Stimulated activated CD8-positive, alpha-beta memory T cell treated with anti-CD3 and anti-CD28 coated beads, Interleukin-15, amount 100 ng/mL, for 48 hours (primary cell): ENCODE data around the gene JAG2.

Experiments
- DNase-seq, 2 donors: peaks; one replicate each; pipeline ENCODE4 v3.0.0-alpha.2; 2020; ENCODE audit warnings: low read depth in 2 of 2

JAG2 gene

DNA sequence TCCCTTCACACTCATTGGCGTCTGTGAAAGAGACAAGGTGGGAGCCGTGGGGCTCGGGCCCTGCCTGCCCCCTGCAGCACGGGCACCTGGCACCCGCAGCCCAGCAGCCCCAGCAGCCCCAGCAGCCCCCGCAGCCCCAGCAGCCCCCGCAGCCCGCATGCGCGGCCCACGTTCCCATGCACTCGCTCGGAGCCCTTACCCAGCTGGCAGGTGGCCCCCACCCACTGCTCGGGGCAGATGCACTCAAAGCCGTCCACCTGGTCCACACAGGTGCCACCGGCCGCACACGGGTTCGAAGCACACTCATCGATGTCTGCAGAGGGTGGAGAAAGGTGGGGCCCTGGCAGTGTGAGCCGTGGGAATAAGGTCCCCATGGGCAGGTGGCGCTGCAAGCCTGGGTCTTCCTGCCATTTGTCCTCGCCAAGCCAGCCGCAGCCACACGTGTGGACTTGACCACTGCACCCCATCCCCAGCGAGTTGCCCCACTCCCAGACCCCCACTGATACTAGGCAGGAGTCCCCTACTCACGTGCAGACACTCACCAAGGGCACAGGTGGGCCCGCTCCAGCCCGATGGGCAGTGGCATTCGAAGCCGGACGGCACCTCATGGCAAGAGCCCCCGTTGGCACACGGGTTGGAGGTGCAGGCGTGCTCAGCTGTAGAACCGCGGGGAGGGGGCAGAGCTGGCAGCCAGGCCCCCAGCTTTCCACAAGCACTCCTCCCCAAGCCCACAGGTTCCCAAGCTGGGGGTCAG is 17.3 kb downstream of the JAG2 start:
- no peak for DNase-seq

DNA sequence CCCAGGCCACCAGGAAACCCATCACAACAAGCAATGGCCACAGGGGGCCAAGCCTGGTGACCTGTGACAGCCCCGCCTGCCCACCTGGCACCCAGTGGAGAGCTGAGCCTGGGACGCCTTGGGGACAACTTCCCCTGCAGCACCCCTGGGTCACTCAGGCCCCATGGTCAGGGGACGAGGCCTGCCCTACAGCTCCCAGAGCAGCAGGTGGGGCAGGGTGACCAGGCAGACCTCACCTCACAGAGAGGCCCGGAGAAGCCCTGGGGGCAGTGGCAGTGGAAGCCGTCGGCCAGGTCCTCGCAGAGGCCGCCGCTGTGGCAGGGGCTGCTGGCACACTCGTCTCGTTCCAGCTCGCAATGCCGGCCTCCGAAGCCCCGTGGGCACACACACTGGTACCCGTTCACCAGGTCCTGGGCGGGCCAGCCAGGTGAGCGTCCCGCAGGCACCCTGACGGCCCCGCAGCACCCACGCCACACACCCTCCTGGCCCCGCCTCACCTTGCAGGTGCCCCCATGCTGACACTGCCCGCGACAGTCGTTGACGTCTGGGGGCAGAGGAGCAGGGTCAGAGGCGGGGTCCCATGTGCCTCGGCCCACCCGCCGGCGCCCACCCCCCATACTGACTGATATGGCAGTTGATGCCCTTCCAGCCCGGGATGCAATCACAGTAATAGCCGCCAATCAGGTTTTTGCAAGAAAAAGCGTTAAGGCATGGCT is 18.1 kb downstream of the JAG2 start:
- DNase-seq: no peak

DNA sequence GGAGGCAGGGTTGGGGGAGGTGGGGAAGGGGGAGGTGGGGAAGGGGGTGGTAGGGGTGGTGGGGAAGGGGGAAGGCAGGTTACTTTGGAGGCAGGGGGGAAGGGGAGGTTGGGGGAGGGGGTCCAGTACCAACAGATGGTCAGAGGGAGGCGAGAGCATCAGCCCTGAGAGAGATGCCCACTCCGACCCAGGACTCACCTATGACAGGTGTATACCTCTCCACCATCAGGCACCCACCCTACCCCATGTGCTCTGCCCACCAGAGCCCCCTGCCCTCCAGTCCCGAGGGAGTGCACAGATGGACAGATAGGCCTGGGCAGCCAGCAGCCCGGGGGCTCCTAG is 18.6 kb downstream of the JAG2 start:
- no peak for DNase-seq

DNA sequence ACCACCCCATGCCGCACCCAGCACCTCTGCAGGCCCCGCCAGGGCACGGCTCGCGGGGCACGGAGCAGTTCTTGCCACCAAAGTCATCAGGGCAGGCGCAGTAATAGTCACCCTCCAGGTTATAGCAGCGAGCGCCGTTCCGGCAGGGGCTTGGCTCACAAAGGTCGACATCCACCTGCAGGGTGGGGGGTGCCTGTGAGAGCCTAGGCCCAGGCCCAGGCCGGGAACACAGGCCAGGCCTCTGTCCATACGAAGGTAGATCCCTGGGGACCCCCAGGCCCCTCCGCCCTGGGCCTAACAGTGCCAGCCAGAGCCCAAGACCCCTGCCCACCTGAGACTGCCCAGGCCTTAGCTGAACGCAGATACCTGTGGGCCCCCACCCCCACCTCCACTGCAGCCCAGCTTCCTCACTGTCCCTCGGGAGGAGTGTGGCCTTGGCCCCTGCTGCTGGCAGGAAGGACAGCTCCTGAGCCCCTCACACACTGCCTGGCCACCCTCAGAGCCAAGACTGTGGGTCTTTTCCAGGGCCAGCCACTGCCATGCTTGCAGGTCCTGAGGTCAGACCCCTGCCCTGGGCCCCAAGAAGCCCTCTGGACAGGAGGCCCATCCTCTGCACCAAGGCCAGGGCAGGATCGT is 19.3 kb downstream of the JAG2 start:
- no peak for DNase-seq

DNA sequence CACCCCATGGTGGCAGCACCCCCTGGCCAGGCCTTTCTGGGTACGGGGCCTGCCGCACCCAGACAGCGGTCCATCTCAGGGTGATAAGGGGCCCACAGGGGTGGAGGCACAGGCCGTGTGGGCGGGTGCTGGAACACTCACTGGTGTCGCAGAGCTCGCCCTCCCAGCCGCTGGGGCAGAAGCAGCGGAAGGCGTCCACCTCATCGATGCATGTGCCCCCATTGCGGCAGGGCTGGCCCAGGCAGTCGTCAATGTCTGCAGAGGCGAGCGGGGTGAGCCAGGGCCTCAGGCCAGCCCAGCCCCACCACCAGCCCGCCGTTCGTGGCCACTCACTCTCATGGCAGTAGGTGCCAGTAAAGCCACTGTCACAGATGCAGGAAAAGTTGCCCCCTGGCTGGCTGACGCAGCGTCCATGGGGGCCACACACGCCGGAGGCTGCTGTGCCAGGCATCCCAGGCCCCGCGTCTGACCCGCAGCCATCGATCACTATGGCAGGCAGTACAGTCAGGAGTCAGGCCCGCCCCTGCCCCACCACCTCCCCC is 19.9 kb downstream of the JAG2 start:
- no peak for DNase-seq

DNA sequence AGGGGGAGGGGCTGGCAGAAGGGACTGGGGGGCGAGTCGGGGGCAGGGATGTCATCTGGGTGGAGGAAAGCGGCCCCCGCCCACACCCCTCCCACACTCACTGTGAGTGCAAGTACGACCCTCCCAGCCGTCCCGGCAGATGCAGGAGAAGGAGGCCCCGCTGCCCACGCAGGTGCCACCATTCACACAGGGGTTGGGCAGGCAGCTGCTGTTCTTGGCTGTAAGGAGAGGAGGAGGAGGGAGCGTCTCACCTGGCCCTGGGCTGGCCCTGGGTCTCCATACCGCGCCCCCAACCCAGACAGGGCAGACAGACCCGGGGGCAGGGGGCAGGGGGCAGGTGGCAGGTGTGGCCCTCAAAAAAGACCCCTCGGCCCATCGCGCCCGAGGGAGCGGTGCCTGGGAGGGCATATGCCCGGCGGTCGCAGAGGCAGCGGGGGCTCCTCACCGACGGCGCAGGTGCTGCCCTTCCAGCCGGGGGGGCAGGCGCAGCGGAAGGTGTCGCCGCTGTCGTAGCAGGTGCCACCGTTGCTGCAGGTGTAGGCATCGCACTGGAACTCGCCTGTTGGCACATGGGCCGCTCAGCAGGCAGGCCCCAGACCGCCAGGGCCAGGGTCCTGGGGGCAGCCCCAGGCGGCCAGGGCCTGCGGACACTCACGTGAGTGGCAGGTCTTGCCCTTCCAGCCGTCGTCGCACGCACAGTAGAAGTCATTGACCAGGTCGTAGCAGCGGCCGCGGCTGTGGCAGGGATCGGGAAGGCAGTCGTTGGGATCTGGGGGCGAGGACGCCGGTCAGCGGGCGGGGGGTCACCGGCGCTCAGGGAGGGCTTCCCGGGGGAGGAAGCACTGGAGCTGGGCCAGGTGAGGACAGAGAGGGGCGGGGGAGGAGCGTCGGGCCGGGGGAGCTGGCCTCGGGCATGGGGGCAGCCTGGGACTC is 20.6 kb downstream of the JAG2 start:
- DNase-seq: no peak

DNA sequence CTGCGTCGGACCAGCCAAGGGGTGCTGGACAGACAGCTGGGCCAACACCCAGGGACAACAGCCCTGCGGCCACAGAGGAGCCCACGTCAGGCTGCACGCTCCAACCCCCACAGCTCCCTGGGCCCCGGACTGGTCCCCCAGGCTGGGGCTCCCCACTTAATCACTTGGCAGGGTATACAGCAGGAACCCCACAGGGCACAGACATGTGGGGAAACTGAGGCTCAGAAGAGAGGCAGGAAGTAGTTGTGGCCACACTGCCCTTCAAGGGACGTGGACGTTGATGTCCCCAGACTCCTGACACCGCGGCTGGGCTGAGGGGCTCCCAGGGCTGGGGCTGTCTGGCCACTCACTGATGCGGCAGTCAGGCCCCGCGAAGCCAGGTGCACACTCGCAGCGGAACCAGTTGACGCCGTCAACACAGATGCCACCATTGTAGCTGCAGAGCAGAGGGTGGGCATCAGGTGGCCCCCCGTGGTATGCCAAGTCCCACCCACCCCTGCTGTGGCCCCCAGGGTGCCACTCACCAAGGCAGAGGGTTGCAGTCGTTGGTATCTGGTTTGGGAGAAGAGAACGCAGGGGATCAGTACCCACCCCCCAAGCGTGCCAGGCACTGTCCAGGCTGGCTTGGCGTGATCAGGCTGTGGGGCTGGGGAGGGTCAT is 21.5 kb downstream of the JAG2 start:
- no peak for DNase-seq

DNA sequence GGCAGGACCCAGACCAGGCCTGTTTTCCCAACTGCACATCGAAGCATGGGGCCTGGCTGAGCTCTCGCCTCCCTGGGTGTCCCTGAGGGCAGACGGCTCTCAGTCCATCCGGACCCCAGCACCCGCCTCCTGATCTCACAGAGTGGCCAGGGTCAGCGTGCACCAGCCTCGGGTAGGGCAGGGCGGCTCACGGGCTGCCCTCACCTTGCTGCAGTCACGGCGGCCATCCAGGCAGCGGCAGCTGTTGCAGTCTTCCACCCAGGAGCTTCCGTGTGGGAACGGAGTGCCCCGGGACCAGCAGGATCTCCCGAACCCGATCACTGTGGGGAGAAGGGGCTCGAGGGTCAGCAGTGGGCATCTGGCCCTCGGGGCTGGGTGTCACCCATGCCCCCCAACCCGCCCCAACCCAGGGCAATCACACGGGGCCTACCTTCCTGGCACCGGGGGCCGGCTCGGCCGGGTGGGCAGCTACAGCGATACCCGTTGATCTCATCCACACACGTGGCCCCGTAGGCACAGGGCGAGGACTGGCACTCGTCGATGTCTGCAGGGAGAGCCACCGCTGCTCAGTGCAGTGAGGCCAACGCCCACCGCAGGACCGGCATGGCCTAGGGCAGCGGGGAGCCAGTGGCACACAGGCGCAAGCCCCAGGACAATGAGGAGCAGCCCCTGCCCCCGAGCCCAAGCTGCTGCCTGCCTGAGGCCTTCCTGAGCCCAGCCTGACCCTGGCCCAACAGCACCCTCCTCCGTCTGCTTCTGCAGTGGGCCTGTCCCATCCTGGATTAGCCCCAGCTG is 22.2 kb downstream of the JAG2 start:
- no peak for DNase-seq

DNA sequence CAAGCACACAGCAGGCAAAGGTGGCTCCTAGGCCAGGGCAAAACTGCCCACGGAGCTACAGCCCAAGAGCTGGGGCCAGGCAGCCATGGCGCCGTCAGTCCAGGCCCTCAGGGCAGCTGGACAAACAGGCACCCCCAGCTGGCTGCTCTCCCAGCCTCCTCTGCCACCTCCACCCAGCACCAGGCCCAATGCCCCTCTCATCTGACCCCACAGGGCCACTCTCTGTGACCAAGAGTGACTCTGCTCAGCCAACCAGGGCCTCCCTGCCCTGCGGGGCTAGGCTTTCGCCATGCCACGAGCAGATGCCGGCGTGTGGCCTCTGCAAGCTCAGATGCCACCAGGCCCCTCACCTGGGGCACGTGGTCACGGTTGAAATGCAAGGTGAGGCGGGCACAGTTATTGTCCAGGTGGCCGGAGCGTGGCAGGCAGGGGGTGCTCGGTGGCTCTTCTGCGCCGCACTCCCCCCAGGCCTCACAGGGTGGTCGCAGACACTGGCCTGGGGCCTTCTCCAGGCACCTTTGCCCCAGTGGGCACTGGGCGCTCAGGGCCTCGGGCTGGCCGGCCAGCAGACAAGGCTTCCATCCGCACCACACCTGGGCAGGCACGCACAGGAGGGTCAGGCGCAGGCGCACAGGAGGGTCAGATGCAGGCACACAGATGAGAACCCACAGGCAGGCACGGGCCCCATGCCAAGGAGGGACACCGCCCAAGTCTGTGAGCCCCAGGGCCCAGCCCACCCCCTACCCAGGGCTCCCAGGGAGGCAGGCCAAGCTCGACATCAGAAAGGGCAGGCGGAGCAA is 23.0 kb downstream of the JAG2 start:
- DNase-seq: no peak

DNA sequence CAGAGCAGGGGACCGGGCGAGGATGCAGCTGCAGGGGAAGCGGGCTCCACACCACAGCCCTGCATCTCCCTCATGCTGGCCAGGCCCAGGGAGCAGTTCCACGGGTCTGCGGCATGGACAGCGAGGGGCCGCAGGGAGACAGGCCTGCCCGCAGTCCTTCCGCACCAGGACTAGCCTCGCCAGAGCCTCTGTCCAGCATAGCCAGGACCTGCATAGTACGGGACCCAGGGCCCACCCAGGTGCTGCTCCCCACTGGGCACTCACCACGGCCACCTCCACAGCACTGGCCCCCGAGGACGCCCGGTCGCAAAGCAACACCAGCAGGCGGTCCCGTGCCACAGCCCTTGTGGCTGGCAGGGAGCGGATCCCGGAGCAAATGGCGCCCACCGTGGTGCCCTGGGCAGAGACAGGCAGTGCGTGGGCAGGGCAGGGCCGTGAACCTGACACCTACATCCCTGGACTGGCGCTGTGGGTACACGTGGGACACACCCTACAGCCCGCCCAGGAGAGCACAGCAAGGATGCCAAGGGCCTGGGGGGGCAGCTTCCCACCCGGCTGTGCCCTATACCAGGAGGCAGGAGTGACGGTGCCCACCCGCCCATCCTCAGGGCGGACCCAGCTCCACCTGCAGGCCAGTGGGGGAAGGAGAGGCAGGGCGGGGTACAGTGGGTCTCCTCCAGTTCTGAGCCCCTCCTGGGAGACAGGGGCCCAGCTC is 23.8 kb downstream of the JAG2 start:
- no peak for DNase-seq

DNA sequence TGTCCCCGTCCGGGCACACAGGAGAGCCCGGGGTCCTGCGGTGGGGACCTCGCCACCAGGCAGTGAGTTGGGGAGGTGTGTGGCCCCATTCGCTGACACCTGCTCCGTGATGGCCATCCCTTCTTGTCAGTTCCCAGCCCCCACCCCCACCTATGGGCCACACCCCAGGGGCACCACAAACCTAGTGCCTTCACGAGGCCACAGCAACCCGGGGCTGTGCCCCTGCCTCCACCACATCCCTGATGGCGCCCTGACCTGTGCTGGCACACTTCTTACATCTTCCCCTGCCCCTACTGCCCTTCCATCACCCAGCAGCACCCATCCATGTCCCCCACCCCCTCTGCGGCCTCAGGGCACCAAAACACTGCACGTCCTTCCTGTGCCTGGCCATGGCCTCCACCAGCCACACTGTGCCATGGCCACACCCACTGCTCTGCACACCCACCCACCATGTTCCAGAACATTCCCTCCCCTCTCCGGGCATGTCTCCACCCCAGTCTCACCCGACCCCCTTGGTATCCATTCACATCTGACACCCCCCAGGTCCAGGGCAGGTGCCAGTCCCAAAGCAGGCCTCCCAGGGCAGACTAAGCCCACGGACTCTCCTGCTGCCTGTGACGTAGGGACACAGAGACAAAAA is 24.4 kb downstream of the JAG2 start:
- DNase-seq: no peak

DNA sequence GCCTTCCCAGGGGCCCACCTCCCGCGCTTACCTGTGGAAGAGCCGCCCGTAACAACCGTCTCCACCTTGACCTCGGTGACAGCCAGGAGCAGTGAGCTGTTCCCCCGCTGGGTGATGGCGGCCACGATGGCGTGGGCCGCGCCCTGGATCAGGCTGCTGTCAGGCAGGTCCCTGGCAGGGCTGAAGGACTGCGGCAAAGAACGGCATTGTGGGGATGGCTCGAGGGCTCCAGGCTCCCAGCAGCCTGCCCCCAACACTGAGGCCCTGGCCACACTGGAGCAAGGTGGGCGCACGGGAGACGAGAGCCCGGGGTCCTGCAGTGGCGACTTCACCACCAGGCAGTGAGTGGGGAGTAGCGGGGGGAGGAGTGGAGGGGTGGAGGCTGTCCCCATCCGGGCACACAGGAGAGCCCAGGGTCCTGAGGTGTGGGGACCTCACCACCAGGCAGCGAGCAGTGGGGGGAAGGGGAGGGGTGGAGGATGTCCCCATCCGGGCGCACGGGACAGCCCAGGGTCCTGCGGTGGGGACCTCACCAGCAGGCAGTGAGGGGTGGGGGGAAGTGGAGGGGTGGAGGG is 25.0 kb downstream of the JAG2 start:
- no peak for DNase-seq

DNA sequence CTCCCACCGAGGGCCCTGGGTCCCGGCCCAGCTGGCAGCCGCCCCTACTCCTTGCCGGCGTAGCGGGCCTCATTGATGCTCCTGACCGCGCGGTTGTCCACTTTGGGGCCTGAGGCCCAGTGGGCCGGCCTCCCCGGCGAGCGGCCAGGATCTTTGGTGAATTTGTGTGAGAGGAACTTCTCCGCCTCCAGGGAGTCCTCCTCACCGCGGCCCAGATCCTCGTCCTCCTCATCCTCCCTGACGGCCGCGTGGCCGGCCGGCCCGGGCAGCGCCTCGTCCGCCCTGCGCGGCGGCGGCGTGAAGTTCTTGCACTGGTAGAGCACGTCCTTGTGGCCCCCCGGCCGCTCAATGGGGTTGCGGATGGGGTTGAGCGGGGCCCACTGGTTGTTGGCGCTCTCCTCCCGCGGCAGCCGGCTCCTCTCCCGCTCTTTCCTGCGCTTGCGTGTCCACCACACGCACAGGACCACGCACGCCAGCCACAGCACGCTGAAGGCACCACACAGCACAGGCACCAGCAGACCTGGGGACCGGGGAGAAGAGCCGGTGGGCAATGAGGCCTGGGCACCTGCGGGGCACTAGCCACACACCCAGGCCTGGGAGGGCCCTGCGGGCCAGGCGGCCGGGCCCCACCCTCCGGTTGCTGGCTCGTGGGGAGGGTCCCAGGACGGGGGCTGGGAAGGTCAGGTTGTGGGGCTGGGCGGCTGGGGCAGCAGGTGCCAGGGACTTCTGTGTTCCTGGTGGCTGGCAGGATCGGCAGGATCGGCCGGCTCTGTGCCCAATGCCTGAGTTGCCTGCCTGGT is 25.7 kb downstream of the JAG2 start:
- DNase-seq: no peak

DNA sequence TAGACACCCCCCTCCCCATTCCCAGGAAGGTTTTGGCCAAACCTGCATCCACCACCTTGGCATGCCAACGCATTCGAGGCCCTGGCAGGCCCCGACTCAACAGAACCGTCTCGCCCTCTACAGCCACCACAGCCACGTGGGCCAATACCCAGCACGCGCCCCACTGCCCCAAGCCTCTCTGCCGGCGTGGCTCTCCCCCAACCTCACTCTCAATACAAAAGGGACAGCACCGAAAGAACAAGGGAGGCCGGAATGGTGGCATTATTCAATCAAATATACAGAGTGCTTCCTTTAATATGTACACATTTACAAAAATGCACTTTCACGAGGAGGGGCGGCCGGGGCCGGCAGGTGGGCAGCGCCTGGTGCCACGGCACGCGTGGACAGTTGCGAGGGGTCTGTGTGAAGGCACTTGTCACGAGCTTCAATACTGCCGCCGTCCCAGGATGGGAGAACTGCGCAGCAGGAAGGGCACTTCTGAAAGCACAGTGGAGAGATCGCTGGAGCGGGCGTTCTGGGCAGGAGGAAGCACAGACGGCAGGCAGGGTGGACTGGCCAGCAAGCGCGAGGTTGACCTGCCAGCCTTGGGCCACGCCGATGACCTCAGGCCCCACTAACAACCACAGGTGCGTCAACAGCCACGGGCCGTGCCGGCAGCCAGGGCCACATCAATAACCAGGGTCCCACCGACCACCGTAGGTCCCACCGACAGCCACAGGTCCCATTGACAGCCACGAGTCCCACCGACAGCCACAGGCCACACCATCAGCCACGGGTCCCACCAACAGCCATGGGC is 26.9 kb downstream of the JAG2 start:
- DNase-seq: no peak

DNA sequence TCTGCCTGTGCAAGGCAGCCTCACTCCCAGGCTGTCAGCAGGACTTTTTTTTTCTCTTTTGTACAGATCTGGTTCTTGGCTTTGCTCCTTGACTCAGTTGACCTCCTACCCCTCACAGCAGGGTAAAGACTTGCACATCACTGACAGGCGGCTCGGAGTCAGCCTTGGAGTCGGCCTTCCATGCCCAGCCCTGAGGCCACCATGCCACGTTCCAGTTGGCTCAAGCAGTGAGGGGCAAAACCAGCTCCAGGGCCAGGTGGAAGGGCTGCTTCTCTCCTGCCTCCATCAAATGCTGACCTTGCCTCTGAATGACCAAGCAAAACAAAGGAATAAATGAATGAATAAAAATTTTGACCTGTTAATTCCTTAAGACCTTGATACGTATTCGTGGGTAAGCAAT is 27.6 kb downstream of the JAG2 start:
- DNase-seq: no peak

DNA sequence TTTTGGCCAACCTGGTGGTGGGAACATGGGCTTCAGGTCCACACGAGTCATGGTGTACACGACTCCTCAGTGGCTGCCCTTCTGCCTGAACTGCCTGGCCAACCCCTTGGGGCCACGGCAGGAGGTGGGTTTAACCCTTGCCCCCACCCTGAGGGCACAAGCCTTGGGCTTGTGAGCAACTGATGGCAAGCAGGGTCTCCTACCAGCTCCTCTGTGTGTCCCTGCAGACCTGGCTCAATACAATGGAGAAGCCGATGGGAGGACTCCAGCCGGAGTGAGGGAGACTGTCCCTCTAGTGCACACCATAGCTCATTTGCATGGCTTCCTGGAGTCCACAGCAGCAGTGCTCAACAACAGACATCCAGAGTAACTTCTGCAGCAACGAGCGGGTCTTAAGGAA is 28.0 kb downstream of the JAG2 start:
- DNase-seq: no peak
